Measurements from ENCODE around the gene RASGRF2.
"Not testable (repeated sequence)": the region's sequence is repeated elsewhere in the genome, so short reads cannot be mapped to it uniquely, and the experiment has no call there.

The RASGRF2 gene

DNA sequence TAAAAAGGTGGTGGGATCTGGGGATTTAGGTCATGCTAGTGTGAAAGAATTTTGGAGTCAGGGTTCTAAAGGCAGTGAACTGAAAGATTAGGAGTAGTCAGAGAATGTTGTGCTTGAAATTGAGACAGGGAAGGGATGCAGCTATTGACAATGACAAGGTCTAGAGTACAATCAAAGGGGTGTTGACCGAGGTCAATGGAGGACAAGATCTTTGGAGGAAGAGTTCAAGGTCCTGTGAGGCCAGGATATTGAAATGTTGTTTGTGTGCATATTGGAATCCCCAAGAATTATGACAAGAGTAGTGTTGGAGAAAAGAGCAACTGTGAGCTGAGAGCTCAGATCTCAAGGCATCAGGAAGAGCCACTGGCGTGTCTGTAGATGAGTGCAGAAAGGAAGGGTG is 116.9 kb downstream of the RASGRF2 start:
- no peak for DNase-seq

DNA sequence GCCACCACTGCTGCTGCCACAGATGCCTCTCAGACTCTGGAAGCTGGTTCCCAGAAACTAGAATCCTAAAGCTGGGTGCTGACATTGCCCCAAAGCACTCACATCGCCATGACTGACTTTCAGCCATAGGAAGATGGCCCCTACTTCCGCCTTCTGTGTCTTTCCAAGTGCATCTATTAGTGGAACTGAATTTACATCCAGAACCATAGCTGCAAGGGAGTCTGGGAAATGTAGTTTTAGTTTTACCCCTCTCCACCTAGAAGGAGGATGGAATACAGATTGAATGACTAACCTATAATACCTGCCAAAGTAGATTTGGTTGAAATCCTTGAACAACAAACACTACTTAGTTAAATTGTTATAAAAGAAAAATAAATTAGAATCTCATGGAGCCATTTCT is 118.8 kb downstream of the RASGRF2 start:
- no peak for DNase-seq

DNA sequence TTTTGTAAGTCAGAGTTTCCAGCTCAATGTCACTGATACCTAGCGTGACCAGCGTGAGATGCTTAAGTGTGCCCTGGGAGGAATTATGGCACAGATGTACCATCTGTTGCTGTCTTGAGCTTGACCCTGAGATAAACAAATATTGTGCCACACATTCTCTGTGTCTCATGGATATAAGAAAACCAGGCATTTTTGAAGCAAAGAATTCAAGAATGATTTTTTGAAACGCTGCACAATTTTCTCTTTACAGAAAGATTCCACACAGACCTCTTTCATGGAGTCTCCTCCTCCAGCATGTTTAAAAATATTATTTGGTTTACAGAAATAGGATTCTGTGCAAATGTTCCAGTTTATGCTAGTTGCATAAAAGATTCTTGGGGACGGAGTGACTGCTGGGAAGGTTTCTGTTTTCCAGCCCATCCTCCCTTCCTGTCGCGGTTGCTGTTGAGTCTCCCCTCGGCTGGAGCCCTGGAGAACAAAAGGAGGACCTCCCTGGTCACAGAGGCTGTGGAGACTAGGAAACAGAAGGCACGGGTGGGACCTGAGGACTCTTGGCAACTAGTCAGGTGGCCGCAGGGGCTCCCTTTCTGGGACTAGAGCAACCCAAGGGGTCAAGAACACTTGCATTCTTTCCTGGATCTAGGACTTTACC is 120.8 kb downstream of the RASGRF2 start:
- DNase-seq, result no peak

DNA sequence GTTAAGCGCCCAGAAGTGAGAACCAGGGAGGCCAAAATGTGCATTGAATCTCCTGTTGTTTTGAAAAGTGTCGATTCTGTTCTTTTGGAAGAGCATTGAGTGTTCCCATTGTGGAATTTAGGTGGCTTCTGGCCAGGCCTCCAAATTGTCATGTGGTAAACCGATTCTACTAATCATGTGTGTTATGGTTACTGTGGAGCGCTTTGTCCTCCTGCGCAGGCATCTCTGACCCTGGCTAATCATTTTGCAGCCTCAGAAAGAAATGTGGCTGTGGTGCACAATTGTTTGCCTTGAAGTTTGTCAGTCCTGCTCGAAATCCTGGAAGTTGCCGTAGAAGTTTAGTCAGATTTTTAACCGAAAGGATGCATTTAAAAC is 121.3 kb downstream of the RASGRF2 start:
- DNase-seq, result no peak

DNA sequence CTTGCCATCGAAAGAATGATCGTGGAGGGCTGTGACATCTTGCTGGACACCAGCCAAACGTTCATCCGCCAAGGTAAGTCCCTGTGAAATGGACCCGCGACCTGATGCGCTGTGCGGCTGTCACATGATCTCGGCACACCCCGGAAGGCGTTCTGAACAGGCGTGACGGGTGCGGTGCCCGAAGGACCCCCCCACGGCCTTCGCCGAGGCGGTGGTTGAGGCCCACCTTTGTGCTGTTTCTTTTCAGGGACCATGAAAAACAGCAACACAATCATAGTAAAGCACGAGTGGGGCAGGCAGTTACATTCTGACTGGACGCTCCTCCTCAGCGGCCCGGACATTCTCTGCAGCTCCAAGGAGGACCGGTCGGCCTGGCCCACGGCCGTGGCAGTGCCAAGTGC is 126.7 kb downstream of the RASGRF2 start:
- DNase-seq, result no peak

DNA sequence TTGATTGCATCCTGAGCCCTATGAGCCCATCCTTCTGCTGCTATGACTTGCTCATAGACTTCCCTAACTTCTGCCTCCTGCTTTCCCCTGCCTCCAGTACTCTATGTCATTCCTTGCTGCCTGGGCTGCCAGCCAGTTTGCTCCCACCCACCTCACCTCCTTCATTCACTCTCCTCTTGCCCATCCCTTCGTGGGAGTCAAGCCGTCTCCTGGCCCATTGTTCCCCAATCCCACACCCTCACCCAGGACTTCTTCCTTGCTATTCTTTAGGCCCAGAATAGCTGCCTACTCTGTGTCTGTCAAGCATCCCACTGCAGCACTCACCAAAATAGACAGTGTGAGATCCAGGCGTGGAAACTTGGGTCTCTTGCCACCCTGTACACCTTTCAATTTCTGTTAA is 131.0 kb downstream of the RASGRF2 start:
- DNase-seq, result no peak

DNA sequence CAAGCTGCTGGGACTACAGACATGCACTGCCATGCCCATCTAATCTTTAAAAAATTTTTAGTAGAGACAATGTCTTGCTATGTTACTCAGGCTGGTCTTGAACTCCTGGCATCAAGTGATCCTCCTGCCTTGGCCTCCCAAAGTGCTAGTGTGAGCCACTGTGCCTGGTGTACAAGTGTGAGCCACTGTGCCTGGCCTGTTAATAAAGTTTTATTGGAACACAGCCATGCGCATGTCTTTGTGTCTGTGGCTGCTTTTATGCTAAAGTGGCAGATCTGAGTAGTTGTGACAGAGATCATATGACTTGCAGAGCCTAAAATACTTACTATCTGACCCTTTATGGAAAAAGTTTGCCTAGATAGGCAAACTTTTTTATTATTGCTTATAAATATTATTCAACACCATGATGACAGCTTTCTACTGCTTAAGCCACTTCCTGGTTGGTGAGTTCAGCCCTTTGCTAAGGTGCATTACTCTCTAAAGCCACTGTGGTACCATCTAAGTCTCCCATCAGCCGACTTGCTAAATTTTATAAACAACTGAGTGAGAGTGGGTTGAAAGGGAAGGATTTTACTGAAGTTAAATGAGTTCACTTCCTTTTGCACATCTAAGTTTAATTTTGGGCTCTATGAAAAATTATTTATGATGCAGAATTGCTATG is 133.5 kb downstream of the RASGRF2 start:
- DNase-seq, result no peak

DNA sequence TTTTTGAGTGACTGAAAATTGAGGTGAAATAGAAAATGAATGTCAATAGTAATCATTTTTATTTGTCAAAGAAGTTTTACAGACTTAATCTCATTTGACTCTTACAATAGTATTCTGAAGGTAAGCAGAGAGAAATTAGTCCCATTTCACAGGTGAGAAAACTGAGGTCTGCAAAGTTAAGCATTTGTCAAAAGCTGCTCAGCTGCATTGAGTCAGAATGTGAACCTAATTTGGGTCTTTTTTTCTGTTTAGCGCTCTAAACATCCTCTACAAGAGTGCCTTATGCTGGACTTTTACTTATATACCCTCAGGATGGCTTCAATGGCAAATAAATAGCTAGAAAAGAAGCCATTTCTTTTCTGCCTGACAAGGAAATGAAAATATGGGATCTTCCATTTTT is 135.7 kb downstream of the RASGRF2 start:
- DNase-seq, result no peak

DNA sequence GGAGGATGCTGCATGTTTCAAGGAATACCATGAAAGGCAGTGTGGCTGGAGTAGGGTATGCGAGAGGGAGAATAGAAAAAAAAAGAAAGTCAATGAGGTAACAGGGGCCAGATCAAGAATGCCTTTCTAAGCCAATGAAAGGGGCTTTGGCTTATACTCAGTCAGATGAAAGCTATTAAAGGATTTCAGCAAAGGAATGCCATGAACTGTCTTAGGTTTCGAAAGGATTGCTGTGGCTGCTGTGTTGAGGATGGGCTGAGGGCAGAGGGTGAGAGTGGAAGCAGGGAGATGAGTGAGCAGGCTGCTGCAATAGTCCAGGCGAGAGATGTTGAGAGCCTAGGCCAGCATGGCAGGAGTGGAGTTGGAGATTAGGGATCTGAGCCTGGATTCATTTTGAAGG is 137.6 kb downstream of the RASGRF2 start:
- no peak for DNase-seq

DNA sequence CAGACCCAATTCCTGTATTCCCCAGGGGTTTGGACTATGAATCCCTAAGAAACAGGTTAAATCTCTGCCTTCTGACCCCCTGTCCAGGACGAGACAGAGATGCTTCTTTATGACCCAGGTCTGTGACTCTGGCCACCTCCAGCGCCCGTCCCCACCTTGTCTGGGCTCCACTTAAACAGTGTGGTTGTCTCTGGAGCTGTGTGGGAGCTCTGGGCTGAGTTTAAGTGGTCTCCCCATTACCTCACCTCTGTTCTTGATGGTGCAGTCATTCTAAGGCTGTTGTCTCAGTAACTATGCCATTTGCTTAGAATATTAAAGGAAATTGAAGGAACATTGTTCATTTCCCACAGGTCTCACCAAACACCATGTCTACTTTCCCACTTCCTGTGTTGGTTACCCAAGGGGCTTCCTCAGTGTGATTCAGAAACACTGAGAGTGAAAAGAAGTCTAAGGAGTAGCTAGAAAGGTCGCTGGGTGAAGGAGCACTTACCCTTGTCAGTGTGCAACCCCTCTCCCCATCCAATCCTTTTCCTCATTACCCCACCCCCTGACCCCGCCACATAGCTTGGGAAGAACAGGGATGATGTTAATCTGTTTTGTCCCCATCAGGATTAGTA is 145.2 kb downstream of the RASGRF2 start:
- no peak for DNase-seq

DNA sequence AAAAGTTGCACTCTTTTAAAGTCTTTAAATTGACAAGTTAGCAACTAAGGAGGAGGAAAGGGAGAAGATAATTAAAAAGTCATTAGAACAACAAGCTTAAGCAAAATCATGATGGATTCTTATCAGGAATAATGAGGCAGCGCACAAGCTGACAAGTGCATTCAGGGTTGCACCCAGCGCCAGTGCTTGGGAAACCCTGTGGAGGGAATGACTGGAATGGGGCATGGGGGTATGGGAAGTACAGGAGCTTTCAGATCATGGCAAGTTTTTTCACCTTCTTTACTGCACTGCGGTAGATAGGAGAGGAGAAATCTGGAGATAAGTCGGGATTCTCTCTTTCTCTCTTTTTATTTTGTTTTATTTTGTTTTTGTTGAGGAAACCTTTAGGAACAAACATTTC is 155.1 kb downstream of the RASGRF2 start:
- DNase-seq, result no peak

DNA sequence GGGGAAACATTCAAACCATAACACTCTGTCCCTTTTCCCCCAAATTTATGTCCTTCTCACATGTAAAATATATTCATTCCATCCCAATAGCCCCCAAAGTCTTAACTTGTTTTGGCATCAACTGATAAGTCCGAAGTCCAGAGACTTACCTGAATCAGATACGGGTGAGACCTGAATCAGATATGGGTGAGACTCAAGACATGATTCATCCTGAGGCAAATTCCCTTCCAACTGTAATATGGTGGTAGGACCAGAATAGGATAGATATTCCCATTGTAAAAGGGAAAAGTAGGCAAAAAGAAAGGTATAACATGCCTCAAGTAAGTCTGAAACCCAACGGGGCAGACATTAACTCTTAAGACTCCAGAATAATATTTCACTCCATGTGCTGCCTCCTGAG is 157.4 kb downstream of the RASGRF2 start:
- no peak for DNase-seq

DNA sequence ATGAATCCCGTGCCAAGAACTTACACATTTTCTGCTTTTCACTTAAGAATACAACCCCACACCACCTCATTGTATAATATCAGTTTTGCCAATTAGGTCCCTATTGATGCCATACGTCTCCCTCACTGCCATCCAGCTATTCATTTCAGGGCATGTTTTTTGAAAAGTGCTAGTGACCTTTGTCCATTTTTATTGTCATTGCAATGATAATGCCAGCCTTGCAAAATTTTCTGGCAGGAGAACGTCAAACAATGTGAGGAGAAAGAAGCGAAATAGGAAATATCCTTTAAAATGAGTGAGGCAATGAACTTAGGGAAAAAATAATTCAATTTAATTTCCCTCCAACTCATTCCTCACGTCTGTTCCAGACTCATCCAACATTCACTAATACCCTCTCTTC is 161.1 kb downstream of the RASGRF2 start:
- DNase-seq, result no peak

DNA sequence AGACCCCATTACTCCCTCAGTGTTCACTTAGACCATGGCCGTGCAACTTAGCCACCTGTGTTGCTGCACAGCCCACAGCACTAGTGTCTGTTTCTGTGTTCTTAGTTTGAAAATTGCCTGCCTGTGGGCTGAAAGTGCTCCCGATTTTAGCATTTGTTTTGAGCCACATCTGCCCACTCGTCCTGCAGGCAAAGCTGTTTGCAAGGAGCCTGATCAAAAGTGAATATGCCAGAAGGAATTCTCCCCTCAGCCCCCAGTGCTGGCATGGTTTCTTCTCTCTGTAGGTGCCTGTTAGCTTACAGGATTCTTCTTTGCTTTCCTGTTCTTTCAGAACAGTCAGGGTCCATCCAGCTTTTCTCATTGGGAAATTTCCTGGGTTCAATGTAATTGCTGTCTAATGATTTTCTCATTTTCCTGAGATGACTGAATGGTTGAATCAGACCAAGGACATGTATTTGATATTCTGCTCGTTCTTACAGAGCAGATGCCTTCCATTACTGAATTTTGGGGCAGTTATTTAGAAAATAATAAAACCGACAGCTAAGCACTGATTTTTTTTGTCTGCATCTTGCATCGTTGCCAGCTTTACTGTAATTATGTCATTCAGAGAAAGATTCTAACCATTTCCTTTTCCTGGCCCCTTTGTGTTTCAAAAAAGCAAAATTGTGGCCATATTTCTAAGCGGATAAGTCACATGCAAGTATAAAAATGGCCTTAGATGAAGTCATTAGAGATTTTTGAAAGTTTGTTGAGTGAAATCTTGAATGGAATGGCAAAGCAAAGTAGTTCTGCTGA is 161.9 kb downstream of the RASGRF2 start:
- no peak for DNase-seq

DNA sequence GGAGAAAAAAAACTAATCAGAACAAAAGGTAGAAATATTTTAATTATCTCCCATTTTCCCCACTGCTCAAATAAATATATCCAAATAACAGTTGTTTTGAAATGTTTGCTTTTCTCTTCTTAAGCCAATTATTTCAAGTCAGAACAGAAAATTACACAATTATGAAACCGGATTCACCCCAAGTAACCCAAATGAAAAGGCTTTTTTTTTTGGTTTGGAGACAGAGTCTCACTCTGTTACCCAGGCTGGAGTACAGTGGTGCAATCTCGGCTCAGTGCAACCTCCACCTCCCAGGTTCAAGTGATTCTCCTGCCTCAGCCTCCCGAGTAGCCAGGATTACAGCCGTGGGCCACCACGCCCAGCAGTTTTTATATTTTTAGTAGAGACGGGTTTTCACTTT is 164.5 kb downstream of the RASGRF2 start:
- not testable (repeated sequence) for DNase-seq

DNA sequence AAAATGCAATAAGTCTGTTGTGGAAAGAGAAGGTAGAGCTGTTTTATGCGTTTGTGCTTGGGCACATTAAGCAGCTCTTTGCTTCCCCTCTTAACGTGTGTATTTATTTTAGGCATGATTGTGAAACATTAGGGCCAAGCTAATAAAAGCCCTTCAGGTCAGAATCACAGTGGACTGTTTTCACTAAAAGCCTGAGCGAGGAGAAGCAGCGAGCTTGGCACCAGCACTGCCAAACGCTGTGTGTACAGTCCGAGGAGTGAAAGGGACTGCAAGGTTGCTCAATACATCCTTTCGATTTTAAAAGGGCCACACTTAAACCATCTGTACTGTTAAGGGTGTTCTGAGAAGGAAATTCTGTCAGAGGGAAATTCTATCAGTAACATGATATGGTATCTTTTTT is 165.8 kb downstream of the RASGRF2 start:
- DNase-seq, result no peak

DNA sequence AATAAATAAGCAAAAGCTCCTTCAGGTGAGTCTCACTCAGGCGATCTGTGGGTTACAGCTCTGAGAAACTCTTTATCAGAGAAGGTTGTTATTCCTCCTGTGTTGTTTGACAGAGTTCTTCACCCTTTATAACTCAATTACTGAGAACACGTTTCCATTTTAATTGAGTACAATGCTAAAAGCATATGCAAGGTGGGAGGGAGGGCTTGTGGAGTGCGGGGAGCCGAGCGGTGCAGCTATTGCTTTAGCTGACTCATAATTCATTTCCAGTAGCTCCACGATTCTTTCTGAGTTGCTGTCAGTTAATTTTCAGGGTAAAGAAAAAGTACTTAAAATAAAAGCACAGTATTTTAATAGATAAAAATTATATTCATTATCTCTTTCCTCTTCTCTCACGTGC is 168.3 kb downstream of the RASGRF2 start:
- DNase-seq, result no peak

DNA sequence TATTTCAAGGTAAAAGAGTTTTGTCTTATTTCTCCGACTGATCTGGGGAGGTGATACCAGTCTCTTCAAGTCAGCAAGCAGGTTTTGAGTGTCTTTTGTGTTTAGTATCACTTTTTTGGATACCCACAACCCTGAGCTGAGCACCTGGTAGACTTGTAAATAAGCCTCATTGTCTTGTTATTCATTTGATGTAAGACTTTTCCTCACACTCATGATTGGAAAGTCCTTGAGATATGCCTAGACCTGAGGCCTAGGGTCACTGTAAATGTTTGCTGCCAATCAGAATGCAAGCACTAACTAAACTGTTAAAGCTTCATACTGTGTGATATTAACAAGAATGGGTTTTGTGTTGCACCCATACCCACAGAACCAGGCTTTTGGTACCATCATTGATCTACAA is 172.2 kb downstream of the RASGRF2 start:
- DNase-seq, result no peak

DNA sequence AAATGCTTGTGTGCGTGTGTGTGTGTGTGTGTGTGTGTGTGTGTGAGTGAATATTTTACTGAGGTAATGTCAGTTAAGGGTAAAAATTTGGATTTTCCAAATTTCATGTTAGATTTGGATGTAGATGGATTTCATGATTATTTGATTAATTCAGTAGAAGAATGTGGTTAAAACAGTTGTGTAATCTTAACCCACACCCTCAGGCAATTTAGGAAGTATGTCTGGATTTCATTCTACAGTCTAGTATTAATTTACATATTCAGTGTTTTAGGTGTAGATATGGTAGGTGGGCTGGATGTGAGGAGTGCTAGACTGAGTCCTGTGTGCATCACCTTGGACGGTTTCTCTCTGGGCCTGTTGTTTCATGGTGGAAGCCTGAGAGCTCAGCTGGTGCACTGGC is 173.9 kb downstream of the RASGRF2 start:
- DNase-seq, result no peak

DNA sequence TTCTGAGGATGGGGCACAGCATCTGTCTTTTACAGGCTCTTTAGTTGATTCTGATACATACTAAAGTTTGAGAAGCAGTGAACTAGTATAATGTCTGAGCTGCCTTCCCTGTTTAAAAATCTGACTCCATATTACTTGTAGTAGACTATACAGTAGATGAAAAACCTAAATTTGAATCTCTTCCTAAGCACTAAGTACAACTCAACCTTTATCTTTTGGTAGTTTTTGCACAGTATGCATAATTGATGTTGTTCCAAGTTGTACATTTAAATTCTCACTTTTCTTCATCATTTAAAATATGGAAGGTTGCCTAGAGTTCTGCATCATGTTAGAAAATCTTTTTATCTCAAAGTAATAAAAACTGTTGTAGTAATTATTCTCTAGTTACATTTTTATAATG is 174.4 kb downstream of the RASGRF2 start:
- no peak for DNase-seq

DNA sequence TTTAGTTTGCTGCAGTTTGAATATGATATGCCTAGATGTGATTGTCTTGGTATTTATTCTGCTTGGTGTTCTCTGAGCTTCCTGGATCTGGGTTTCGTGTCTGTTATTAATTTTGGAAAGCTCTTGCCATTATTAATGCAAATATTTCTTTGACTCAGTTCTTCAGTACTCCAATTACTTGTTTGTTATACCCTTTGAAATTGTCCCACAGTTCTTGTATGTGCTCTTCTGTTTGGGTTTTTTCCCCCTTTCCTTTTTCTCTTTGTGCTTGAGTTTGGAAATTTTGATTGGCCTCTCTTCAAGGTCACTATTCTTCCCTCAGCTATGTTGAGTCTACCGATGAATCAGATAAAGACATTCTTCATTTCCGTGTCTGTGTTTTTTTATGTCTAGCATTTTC is 176.4 kb downstream of the RASGRF2 start:
- DNase-seq, result no peak

DNA sequence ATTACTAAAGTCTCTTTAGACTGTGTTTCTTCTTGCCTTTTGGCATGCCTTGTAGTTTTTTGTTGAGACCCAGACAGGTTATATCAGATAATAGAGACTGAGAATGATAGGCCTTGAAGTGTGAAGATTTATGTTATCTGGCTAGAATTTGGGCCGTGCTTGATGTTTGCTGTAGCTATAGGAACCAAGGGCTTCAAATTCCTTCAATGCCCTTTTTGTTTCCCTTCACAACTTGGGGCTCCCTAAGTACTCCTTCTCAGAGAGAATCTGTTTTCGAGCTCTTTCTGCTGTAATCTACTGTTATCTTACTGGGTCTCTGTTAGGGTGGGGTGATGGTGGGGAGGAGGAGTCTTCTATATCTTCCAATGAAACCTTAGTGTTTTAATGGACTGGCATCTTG is 177.7 kb downstream of the RASGRF2 start:
- DNase-seq, result no peak

DNA sequence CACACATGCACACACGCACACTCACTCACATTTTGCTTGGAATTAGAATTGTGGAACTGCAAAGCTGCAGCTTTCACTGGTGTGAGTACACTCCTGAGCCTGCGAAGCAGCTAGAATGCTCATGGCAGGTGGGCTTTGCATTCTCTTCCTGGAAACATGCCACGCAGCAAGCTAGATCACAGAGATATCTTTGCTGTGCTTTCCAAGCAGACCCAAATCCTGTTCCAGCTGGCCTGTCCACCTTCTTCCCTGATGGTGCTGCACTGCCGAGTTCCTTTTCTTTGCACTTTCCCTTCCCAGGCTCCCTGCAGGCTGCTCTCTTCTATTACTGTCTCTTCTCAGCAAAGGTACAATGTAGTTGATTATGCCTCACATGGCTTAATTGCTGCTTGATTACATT is 180.3 kb downstream of the RASGRF2 start:
- DNase-seq, result no peak

DNA sequence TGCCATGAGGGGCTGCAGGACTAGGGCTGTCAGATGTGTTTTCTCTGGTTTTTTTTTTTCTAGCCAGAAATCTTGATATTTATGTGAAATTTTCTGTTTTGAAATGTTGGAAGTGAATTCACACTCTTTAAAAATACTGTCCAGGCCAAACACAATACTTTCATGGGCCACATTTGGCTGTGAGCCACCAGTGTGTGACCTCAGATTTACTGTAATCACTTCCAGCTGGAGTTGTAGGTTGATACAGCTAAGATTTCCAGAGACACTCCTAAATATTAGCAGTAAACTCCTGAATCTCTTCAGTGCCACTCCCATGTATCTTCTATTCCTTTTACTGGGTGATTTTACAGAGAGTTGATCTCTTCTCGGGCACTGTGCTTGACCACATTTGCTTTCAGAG is 180.8 kb downstream of the RASGRF2 start:
- no peak for DNase-seq

All from cerebellar nuclear complex (tissue), 1 donor.